Measurements from ENCODE around the gene TRPM3.

GRCh38 chr9:71003346-71003745 lies 118.1 kb downstream of the TRPM3 start:
- TF ChIP-seq, protein P1, sequence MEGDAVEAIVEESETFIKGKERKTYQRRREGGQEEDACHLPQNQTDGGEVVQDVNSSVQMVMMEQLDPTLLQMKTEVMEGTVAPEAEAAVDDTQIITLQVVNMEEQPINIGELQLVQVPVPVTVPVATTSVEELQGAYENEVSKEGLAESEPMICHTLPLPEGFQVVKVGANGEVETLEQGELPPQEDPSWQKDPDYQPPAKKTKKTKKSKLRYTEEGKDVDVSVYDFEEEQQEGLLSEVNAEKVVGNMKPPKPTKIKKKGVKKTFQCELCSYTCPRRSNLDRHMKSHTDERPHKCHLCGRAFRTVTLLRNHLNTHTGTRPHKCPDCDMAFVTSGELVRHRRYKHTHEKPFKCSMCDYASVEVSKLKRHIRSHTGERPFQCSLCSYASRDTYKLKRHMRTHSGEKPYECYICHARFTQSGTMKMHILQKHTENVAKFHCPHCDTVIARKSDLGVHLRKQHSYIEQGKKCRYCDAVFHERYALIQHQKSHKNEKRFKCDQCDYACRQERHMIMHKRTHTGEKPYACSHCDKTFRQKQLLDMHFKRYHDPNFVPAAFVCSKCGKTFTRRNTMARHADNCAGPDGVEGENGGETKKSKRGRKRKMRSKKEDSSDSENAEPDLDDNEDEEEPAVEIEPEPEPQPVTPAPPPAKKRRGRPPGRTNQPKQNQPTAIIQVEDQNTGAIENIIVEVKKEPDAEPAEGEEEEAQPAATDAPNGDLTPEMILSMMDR (IDR thresholded peaks at IDR 0.05): no peak
- TF ChIP-seq EZH2 (IDR thresholded peaks at IDR 0.05; ENCODE audit: borderline replicate concordance, insufficient read depth, low read depth, low read length, poor library complexity, severe bottlenecking): no peak
